HEK293T (cell line): ENCODE measurements around the gene CCIN.

ENCODE experiments used
- CTCF ChIA-PET: fragments of 350-600 bp; formaldehyde crosslinking; extraction: SDS; loops from one replicate; lab custom pipeline; 2021; ENCODE audit warnings: antibody characterized with exemption, inconsistent platforms; lab: Yijun Ruan, JAX
- POLR2A ChIA-PET: fragments of 350-600 bp; formaldehyde crosslinking; extraction: SDS; loops from one replicate; lab custom pipeline; 2020; ENCODE audit warnings: antibody characterized with exemption, inconsistent platforms; lab: Yijun Ruan, JAX
- DNase-seq: peaks from one replicate; pipeline ENCODE4 v3.0.0; 2012; ENCODE audit warnings: mixed read lengths; ENCODE audit errors: extremely low spot score
- ARNT ChIP-seq: fragments of 450-650 bp; IDR thresholded peaks from 2 replicates; pipeline ENCODE4 v1.6.1; 2017; ENCODE audit warnings: mild to moderate bottlenecking
- BHLHE40 ChIP-seq: fragments of 450-650 bp; IDR thresholded peaks from 2 replicates; pipeline ENCODE4 v1.6.1; 2016; ENCODE audit warnings: mild to moderate bottlenecking, moderate library complexity, borderline replicate concordance
- CTBP1 ChIP-seq: fragments of 450-650 bp; IDR thresholded peaks from 2 replicates; pipeline ENCODE4 v1.6.1; 2016; ENCODE audit warnings: borderline replicate concordance
- ELF4 ChIP-seq: fragments of 450-650 bp; IDR thresholded peaks from 2 replicates; pipeline ENCODE4 v1.6.1; 2017; ENCODE audit warnings: antibody characterized with exemption
- FOXA1 ChIP-seq: fragments of 450-650 bp; IDR thresholded peaks from 2 replicates; pipeline ENCODE4 v1.6.1; 2016; ENCODE audit warnings: mild to moderate bottlenecking
- FOXK2 ChIP-seq: fragments of 450-650 bp; IDR thresholded peaks from 2 replicates; pipeline ENCODE4 v1.6.1; 2016; ENCODE audit warnings: mild to moderate bottlenecking
- FOXM1 ChIP-seq: fragments of 450-650 bp; IDR thresholded peaks from 2 replicates; pipeline ENCODE4 v1.6.1; 2017; ENCODE audit warnings: mild to moderate bottlenecking, borderline replicate concordance
- HDGF ChIP-seq: fragments of 450-650 bp; IDR thresholded peaks from 2 replicates; pipeline ENCODE4 v1.6.1; 2017; ENCODE audit warnings: antibody characterized with exemption, borderline replicate concordance
- L3MBTL2 ChIP-seq: fragments of 450-650 bp; conservative IDR thresholded peaks from 2 replicates; pipeline ENCODE4 v1.6.1; 2016; ENCODE audit warnings: mild to moderate bottlenecking
- LEF1 ChIP-seq: fragments of 450-650 bp; IDR thresholded peaks from 2 replicates; pipeline ENCODE4 v1.6.1; 2017; ENCODE audit warnings: mild to moderate bottlenecking, borderline replicate concordance
- NFRKB ChIP-seq: fragments of 450-650 bp; IDR thresholded peaks from 2 replicates; pipeline ENCODE4 v1.6.1; 2016; ENCODE audit warnings: mild to moderate bottlenecking, moderate library complexity
- PKNOX1 ChIP-seq: fragments of 450-650 bp; IDR thresholded peaks from 2 replicates; pipeline ENCODE4 v1.6.1; 2016
- SP1 ChIP-seq: fragments of 450-650 bp; IDR thresholded peaks from 2 replicates; pipeline ENCODE4 v1.6.1; 2017
- SUZ12 ChIP-seq: fragments of 450-650 bp; IDR thresholded peaks from 2 replicates; pipeline ENCODE4 v1.6.1; 2016; ENCODE audit warnings: mild to moderate bottlenecking
- TARDBP ChIP-seq: fragments of 450-650 bp; IDR thresholded peaks from 2 replicates; pipeline ENCODE4 v1.6.1; 2016
- ZNF384 ChIP-seq: fragments of 450-650 bp; IDR thresholded peaks from 2 replicates; pipeline ENCODE4 v1.6.1; 2016

Gene CCIN

GRCh38 chr9:36147441-36148175 is 21.6 kb upstream of the CCIN start:
- CTCF ChIA-PET = no interaction called here
- TF ChIP-seq NFRKB (no peak), FOXM1 (no peak), ELF4 (no peak), SP1 (no peak), BHLHE40 (no peak), SUZ12 (no peak), TARDBP (no peak), L3MBTL2 (no peak)
- POLR2A ChIA-PET = interaction anchor here (0.7 to 1.4 kb wide), 2 partner anchors 16 to 43 kb away, joined by 3 read pairs; partner anchors contain the start of gene CLTA
- no peak for DNase-seq

- DNase-seq = no peak
- TF ChIP-seq ARNT = no peak
- no peak for TF ChIP-seq FOXA1
- TF ChIP-seq BHLHE40 = no peak
- TF ChIP-seq CTBP1 = no peak
- TF ChIP-seq NFRKB = no peak
- no peak for TF ChIP-seq TARDBP
- no peak for TF ChIP-seq ELF4
- TF ChIP-seq LEF1 = no peak
- no peak for TF ChIP-seq ZNF384
- no peak for TF ChIP-seq FOXM1
- TF ChIP-seq SUZ12 = no peak
- no peak for TF ChIP-seq FOXK2
- TF ChIP-seq HDGF = no peak
- no peak for TF ChIP-seq PKNOX1
- no peak for TF ChIP-seq SP1
- no peak for TF ChIP-seq L3MBTL2
- ChIA-PET CTCF (no interaction called here), POLR2A (no interaction called here)
These were observed 20.7 kb upstream of the CCIN start for GRCh38 chr9:36148311-36149051.

GRCh38 chr9:36149197-36149596 is 20.0 kb upstream of the CCIN start:
- TF ChIP-seq FOXA1 (no peak), SUZ12 (no peak), FOXK2 (no peak), TARDBP (no peak), PKNOX1 (no peak), NFRKB (no peak), ELF4 (no peak), L3MBTL2 (no peak), CTBP1 (no peak)
- ChIA-PET CTCF (no interaction called here), POLR2A (no interaction called here)
- DNase-seq = no peak

DNA sequence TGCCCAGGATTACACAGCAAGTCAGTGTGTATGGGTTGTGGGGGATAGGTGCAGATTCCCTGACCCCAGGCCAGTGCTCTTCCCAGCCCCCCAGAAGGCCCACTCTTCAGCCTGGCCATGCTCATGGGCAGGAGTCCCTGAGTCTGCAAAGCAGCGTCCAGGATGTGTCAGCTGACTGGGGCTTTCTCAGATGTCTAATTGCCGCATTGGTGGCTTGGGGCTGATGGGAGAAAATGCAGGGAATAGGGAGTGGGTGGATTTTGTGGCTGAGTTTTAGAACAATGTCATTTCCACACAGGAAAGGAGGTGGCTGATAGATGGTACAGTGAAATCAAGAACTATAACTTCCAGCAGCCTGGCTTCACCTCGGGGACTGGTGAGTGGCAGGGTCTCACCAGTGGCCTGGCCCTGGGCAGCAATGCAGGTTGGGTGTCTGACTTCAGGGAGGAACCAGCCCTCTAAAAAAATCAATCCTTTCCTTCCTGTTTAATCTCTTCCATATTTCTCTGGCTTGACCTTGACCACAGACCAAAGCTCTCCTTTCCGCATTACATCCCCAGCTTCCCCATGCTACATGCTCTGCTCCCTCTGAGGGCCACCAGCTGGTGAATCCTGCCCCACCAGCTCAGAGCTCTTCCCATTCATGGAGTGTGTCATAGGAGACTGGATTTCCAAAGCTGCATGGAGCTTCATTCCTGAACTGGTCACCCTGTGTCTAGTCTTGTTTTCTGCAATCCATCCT is 18.4 kb upstream of the CCIN start:
- POLR2A ChIA-PET = no interaction called here
- TF ChIP-seq HDGF = no peak
- no peak for TF ChIP-seq LEF1
- no peak for TF ChIP-seq ZNF384
- no peak for TF ChIP-seq ARNT
- TF ChIP-seq FOXM1 = no peak
- TF ChIP-seq CTBP1 = no peak
- TF ChIP-seq PKNOX1 = no peak
- TF ChIP-seq FOXK2 = no peak
- no peak for TF ChIP-seq TARDBP
- TF ChIP-seq SUZ12 = no peak
- no peak for TF ChIP-seq NFRKB
- no peak for TF ChIP-seq SP1
- no peak for TF ChIP-seq L3MBTL2
- TF ChIP-seq ELF4 = no peak
- no peak for TF ChIP-seq BHLHE40
- no peak for TF ChIP-seq FOXA1
- DNase-seq = no peak
- CTCF ChIA-PET = interaction anchor here (0.8 kb wide), 1 partner anchor 14 kb away, joined by 3 read pairs; the partner anchor contains the start of gene GLIPR2

- CTCF ChIA-PET = interaction anchor here (0.8 kb wide), 1 partner anchor 15 kb away, joined by 3 read pairs; the partner anchor contains the start of gene GLIPR2
- DNase-seq = no peak
- POLR2A ChIA-PET = no interaction called here
- TF ChIP-seq HDGF (no peak), FOXK2 (no peak), L3MBTL2 (no peak), ZNF384 (no peak), NFRKB (no peak), TARDBP (no peak), SP1 (no peak), ELF4 (no peak), PKNOX1 (no peak), SUZ12 (no peak), ARNT (no peak)
These were observed 17.6 kb upstream of the CCIN start for GRCh38 chr9:36151316-36152210.
